Testis (tissue), 3 donors: ENCODE results near the gene IGF1R. TPM values are rescaled to one million over a fixed set of nuclear protein-coding genes. Genes with fewer than 3 reads are reported as not detected.

Experiments
- DNase-seq: peaks from one replicate; pipeline ENCODE4 v3.0.0-alpha.2; 2019
- H3K27ac ChIP-seq, 2 donors: fragments of 200-600 bp; sonication (generic); one replicate each; pipeline ENCODE4 v1.5.1; 2019
- H3K27me3 ChIP-seq: fragments of 200-600 bp; sonication (generic); one replicate; pipeline ENCODE4 v1.5.1; 2019
- H3K36me3 ChIP-seq: fragments of 200-600 bp; sonication (generic); one replicate; pipeline ENCODE4 v1.5.1; 2017; ENCODE audit warnings: low read depth; ENCODE audit errors: missing control alignments
- H3K4me1 ChIP-seq: fragments of 200-600 bp; sonication (generic); one replicate; pipeline ENCODE4 v1.5.1; 2019
- H3K4me3 ChIP-seq, 2 donors: fragments of 200-600 bp; sonication (generic); one replicate each; pipeline ENCODE4 v1.5.1; 2017 to 2019
- H3K9me3 ChIP-seq: fragments of 200-600 bp; sonication (generic); one replicate; pipeline ENCODE4 v1.5.1; 2017
- POLR2A ChIP-seq: fragments of 450-650 bp; IDR thresholded peaks from one replicate; pipeline ENCODE4 v1.6.1; 2017; ENCODE audit warnings: antibody characterized with exemption, mild to moderate bottlenecking, moderate library complexity
- WGBS, 2 donors: methylation state at CpG; one replicate each; pipeline ENCODE4 v1.1.5; 2018; 5-methylcytosine and 5-hydroxymethylcytosine counted together
- intact Hi-C: fragments of 100-400 bp; cut with DNase I; formaldehyde crosslinking; loops from one replicate; pipeline ENCODE4 v1.15.1; 2023; ENCODE audit warnings: low total_unique reads
- polyA plus RNA-seq: library from polyadenylated mRNA; stranded (reverse); fragments of 350-450 nt; fragmentation: Illumina TruSeq; extraction: RNeasy Lipid Tissue Mini Kit (QIAGEN cat#74804); gene quantifications from one replicate; pipeline ENCODE4 v1.2.3, GENCODE V29; 2014; ENCODE audit warnings: low read depth, low replicate concordance; ENCODE audit not compliant: insufficient read depth
- total RNA-seq, 2 donors: library from RNA; depleted of rRNA; stranded (reverse); fragments of >200 nt; gene quantifications; one replicate each; pipeline ENCODE4 v1.2.3, GENCODE V29; 2016
- TF ChIP-seq, protein P1 (sequence below), 3 experiments: fragments of 450-650 bp in 2 of 3; fragments of 200-600 bp in 1 of 3; sonication (generic) in 1 of 3; IDR thresholded peaks; one replicate each; pipeline ENCODE4 v1.5.1; 2016 to 2019; ENCODE audit warnings: antibody characterized with exemption in 3 of 3, mild to moderate bottlenecking in 2 of 3, moderate library complexity in 1 of 3

Gene IGF1R
- total and polyA plus RNA-seq, 3 donors from 2014 or later, result 25.8 to 172 (median 157) TPM

DNA sequence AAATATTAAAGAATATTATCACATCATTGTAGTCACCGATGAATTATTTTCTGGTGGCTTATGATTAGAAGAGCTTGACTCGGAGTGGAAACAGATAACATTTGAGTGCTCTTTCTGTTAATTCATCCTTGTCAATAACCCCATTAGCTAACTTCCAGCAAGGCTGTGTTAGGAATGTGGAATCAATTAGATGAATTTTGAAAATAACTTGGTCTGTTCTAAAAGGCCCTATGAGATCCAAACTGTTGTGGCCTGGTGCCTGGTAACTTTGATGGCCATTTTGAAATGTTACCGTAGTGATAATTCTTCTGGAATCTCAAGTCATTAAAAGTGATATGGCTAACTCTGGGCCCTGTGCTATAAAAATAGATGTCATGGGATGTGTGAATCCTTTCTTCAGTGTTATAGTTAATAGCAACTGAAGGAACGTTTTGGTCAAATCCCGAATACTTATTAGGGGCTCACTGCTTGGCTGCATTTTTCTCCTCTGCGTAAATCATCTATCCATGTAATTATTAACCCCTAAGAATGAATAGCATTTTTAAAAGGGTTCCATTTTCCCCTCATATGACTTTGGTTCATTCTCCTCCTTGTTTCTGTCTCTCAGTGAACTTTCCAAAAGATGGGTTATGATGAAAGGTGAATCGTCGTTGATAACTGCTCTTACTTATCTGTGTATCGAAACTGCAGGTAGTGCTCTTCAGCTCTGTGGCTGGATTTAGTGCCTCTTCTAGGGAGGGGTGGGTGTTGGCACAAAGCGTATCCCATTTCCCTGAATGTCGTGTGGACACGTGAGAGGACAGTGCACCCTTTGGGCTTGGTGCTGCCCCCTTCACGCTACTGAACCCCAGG is 82.7 kb downstream of the IGF1R start:
- Histone ChIP-seq H3K27me3 (no peaks in the 10 kb centered on the region), H3K27ac (no peak overlapping the region), H3K4me1 (peaks cover 30% of the 10 kb centered on the region), H3K36me3 (no peaks in the 10 kb centered on the region), H3K4me3 (no peak overlapping the region), H3K9me3 (no peaks in the 10 kb centered on the region)
- DNase-seq, result no peak
- 82 to 90% methylated on average over 13 of the region's 13 CpGs for WGBS, 2 donors
- intact Hi-C loops, result no loop called here
- TF ChIP-seq POLR2A, result no peak
- TF ChIP-seq, protein P1, sequence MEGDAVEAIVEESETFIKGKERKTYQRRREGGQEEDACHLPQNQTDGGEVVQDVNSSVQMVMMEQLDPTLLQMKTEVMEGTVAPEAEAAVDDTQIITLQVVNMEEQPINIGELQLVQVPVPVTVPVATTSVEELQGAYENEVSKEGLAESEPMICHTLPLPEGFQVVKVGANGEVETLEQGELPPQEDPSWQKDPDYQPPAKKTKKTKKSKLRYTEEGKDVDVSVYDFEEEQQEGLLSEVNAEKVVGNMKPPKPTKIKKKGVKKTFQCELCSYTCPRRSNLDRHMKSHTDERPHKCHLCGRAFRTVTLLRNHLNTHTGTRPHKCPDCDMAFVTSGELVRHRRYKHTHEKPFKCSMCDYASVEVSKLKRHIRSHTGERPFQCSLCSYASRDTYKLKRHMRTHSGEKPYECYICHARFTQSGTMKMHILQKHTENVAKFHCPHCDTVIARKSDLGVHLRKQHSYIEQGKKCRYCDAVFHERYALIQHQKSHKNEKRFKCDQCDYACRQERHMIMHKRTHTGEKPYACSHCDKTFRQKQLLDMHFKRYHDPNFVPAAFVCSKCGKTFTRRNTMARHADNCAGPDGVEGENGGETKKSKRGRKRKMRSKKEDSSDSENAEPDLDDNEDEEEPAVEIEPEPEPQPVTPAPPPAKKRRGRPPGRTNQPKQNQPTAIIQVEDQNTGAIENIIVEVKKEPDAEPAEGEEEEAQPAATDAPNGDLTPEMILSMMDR (IDR thresholded peaks at IDR 0.05), result no peak

DNA sequence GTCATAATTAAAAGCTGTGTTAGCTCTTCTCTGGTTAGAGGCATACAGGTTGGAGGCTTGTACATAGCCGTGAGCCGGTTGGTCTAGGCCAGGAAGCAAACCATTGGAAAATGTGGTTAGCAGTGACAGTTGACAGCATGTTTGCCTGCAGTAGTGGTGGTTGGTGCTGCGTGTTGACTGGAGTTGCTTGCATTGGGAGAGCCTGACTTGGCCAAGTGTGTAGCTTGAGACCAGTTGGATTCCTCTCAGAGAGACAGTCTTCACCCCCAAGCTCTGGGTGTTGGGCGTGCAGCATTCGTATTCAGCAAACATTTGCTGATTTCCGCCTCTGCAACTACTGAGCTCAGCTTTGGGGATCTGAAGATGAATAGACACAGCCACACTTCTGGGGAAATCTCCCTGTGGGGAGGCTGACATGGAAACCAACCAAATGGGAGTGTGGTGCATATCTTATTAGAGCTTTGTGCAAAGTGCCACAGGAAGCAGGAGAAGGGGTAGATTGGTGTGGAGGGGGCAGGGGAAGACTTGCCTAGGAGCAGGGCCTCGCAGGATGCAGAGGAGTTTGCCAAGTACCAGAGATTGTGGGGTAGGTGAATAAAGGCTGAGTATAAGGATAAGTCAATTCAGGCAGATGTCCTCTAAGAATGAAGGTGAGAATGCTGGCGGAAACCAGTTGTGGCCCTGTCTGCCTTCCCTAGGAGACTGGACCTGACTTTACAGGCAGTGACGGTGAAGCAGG is 83.5 kb downstream of the IGF1R start:
- H3K27ac ChIP-seq, result no peak overlapping the region

DNA sequence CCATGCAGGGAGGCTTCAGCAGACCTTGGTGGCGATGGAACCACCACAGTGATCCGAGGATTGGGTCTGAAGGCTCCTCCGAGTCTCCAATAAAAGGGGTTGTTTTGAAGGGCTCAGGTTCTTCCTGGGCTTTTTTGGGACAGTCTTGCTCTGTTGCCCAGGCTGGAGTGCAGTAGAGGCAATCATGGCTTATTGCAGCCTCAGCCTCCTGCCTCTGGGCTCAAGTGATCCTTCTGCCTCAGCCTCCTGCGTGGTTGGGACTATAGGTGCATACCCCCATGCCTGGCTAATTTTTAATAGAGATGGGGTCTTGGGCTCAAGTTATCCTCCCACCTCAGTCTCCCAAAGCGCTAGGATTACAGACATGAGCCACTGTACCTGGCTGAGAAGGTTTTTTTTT is 84.8 kb downstream of the IGF1R start:
- DNase-seq, result no peak
- H3K27me3 ChIP-seq, result no peaks in the 10 kb centered on the region
- no peak overlapping the region for H3K4me3 ChIP-seq
- no peaks in the 10 kb centered on the region for H3K9me3 ChIP-seq
- H3K27ac ChIP-seq, result no peak overlapping the region
- 91 to 92% methylated on average over 5 of the region's 5 CpGs for WGBS, 2 donors
- TF ChIP-seq, protein P1 (IDR thresholded peaks at IDR 0.05), result no peak
- TF ChIP-seq POLR2A, result no peak
- intact Hi-C loops, result no loop called here
- peaks cover 35% of the 10 kb centered on the region for H3K4me1 ChIP-seq
- H3K36me3 ChIP-seq, result no peaks in the 10 kb centered on the region

More for the DNA sequence above, 83.5 kb downstream of the IGF1R start:
- Histone ChIP-seq H3K36me3 (no peaks in the 10 kb centered on the region), H3K4me1 (peaks cover 37% of the 10 kb centered on the region), H3K27me3 (no peaks in the 10 kb centered on the region), H3K4me3 (no peak overlapping the region), H3K9me3 (no peaks in the 10 kb centered on the region)
- no peak for DNase-seq
- TF ChIP-seq, protein P1 (IDR thresholded peaks at IDR 0.05), result no peak
- TF ChIP-seq POLR2A, result no peak
- 92 to 96% methylated on average over 8 to 9 of the region's 9 CpGs for WGBS, 2 donors
- intact Hi-C loops, result no loop called here

DNA sequence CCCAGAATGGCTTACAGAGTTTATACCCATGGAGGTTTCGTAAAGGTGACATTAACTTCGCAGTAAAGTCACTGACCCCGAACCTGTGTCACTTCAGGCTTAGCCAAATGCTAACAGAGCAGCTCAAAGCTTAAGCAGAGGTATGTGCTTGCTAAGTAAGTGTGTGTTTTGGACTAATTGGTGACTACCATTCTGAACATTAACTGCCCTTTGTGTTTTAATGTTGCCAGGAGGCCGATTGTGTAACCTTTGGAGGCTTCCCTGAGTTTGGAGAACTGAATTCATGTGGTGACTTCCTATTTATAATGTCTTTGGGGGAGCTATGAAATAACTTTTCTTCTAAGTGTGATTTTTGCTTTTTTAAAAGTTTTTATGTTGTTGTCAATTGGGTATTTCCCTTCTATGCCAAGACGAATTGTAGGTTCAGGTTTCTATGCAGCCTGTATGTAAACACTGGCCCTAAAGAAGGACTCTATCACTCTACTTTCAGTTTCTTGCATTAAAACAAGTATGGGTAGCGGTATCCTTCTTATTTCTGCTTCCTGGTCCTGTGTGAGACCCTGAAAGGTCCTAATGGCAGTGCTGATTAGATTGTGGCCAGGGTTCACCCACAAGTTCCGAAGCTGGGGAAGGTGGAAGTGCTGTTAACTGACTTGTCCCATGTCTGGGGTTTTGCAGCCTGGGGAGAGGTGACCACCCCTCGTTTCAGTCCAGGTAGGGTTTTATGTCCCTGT is 86.3 kb downstream of the IGF1R start:
- intact Hi-C loops, result no loop called here
- H3K4me3 ChIP-seq, result no peak overlapping the region
- H3K36me3 ChIP-seq, result no peaks in the 10 kb centered on the region
- H3K4me1 ChIP-seq, result peaks cover 20% of the 10 kb centered on the region
- no peak overlapping the region for H3K27ac ChIP-seq
- no peaks in the 10 kb centered on the region for H3K27me3 ChIP-seq
- no peaks in the 10 kb centered on the region for H3K9me3 ChIP-seq
- 79 to 83% methylated on average over 8 of the region's 8 CpGs for WGBS, 2 donors
- TF ChIP-seq POLR2A, result no peak
- TF ChIP-seq, protein P1 (IDR thresholded peaks at IDR 0.05), result no peak
- no peak for DNase-seq
